ENCODE data around the gene DIAPH2. TPM values are rescaled to one million over a fixed set of nuclear protein-coding genes. Genes with fewer than 3 reads are reported as not detected.

DIAPH2 gene
- total RNA-seq, 4 donors from 2014 or later: 16.7 to 27.3 (median 20.3) TPM

GRCh38 chrX:97525981-97526380, 841.3 kb downstream of the DIAPH2 start:
- WGBS, 2 donors: 62 to 65% methylated on average over 3 of the region's 3 CpGs
- H3K4me3 ChIP-seq (ENCODE audit: low read depth, poor library complexity, severe bottlenecking): no peak overlapping the region
- TF ChIP-seq POLR2A (IDR thresholded peaks at IDR 0.05): no peak
- TF ChIP-seq CTCF (IDR thresholded peaks at IDR 0.05): no peak
- no peak for DNase-seq (ENCODE audit: low spot score in 2 of 2)
- intact Hi-C loops (cut with DNase I; ENCODE audit: low total_unique reads): no loop called here

GRCh38 chrX:97527725-97528124, 843.1 kb downstream of the DIAPH2 start:
- DNase-seq (ENCODE audit: low spot score in 2 of 2): no peak
- 57 to 73% methylated on average over 1 of the region's 1 CpG for WGBS, 2 donors
- TF ChIP-seq POLR2A (IDR thresholded peaks at IDR 0.05): no peak
- no peak for TF ChIP-seq CTCF (IDR thresholded peaks at IDR 0.05)
- intact Hi-C loops (cut with DNase I; ENCODE audit: low total_unique reads): no loop called here
- no peak overlapping the region for H3K4me3 ChIP-seq (ENCODE audit: low read depth, poor library complexity, severe bottlenecking)

DNA sequence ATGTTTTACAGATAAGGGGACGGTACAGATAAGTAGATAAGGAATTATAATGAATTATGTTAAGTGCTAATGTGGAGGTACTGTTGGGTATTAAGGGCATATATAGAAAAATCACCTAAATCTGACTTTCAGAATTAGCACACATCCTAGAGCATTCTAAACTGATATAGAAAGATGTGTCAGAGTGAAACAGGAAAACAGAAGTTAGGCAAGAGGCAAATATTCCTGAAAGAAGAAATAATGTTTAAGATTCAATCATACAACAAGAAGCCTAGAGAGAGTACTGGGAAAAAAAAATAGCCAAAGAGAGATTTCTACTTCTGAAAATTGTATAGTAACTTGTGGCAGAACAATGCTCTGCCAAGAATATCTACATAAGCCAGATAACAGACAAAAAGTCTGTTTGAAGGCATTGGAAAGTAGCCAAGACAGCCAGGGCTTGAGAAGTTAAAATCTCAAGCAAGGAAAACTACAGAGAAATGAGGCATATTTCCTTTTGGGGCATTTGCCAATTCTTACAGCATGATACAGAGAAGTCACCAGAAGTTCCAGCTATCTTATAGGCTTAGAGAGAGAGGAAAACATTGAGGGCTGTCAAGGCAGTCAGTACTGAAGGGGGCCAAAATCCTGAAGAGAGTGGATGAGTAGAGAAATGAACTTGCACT, 845.0 kb downstream of the DIAPH2 start:
- no peak overlapping the region for H3K4me3 ChIP-seq (ENCODE audit: low read depth, poor library complexity, severe bottlenecking)
- no peak for DNase-seq (ENCODE audit: low spot score in 2 of 2)
- 72 to 80% methylated on average over 1 of the region's 1 CpG for WGBS, 2 donors
- no peak for TF ChIP-seq CTCF (IDR thresholded peaks at IDR 0.05)
- intact Hi-C loops (cut with DNase I; ENCODE audit: low total_unique reads): no loop called here

GRCh38 chrX:97531825-97532224, 847.2 kb downstream of the DIAPH2 start:
- no peak for TF ChIP-seq POLR2A (IDR thresholded peaks at IDR 0.05)
- no peak for TF ChIP-seq CTCF (IDR thresholded peaks at IDR 0.05)
- H3K4me3 ChIP-seq (ENCODE audit: low read depth, poor library complexity, severe bottlenecking): no peak overlapping the region
- intact Hi-C loops (cut with DNase I; ENCODE audit: low total_unique reads): no loop called here
- DNase-seq (ENCODE audit: low spot score in 2 of 2): no peak
- 86 to 90% methylated on average over 3 of the region's 3 CpGs for WGBS, 2 donors

- no peak overlapping the region for H3K4me3 ChIP-seq (ENCODE audit: low read depth, poor library complexity, severe bottlenecking)
- TF ChIP-seq CTCF (IDR thresholded peaks at IDR 0.05): no peak
- no peak for TF ChIP-seq POLR2A (IDR thresholded peaks at IDR 0.05)
- intact Hi-C loops (cut with DNase I; ENCODE audit: low total_unique reads): no loop called here
- no peak for DNase-seq (ENCODE audit: low spot score in 2 of 2)
- 76 to 87% methylated on average over 3 of the region's 3 CpGs for WGBS, 2 donors
Measured at GRCh38 chrX:97538745-97539144, 854.1 kb downstream of the DIAPH2 start.

- no peak overlapping the region for H3K4me3 ChIP-seq (ENCODE audit: low read depth, poor library complexity, severe bottlenecking)
- TF ChIP-seq POLR2A (IDR thresholded peaks at IDR 0.05) (no peak), CTCF (IDR thresholded peaks at IDR 0.05) (no peak)
- intact Hi-C loops (cut with DNase I; ENCODE audit: low total_unique reads): no loop called here
- no peak for DNase-seq (ENCODE audit: low spot score in 2 of 2)
- 63 to 72% methylated on average over 2 of the region's 2 CpGs for WGBS, 2 donors
Measured at GRCh38 chrX:97539970-97540519, 855.4 kb downstream of the DIAPH2 start.
